Neural crest cell (in vitro differentiated cells): ENCODE measurements around the gene ADK. TPM values are rescaled to one million over a fixed set of nuclear protein-coding genes. Genes with fewer than 3 reads are reported as not detected.
A peak's percentile ranks its signal among the peaks of the same experiment; 100 is the strongest.

Experiments used
- DNase-seq: peaks from one replicate; pipeline ENCODE4 v3.0.0; 2021; ENCODE audit warnings: low read depth, mixed read lengths, low spot score
- H3K27ac Mint-ChIP-seq: one replicate; pipeline ENCODE4 v1.8.0; 2021; ENCODE audit warnings: mild to moderate bottlenecking, mixed read lengths; ENCODE audit not compliant: unreplicated experiment
- H3K27me3 Mint-ChIP-seq: 2 replicates; pipeline ENCODE4 v1.8.0; 2021; ENCODE audit warnings: low read depth, mild to moderate bottlenecking, mixed read lengths
- H3K36me3 Mint-ChIP-seq: 2 replicates; pipeline ENCODE4 v1.8.0; 2021; ENCODE audit warnings: low read depth, mild to moderate bottlenecking, mixed read lengths
- H3K4me1 Mint-ChIP-seq: 2 replicates; pipeline ENCODE4 v1.8.0; 2021; ENCODE audit warnings: mixed read lengths
- H3K4me3 Mint-ChIP-seq: one replicate; pipeline ENCODE4 v1.8.0; 2021; ENCODE audit warnings: mild to moderate bottlenecking, mixed read lengths
- H3K9me3 Mint-ChIP-seq: 2 replicates; pipeline ENCODE4 v1.8.0; 2021; ENCODE audit warnings: mixed read lengths
- total RNA-seq: library from RNA; stranded (reverse); gene quantifications from 2 replicates; pipeline ENCODE4 v1.2.1, GENCODE V29; 2021
- TF ChIP-seq, protein P1 (sequence below): fragments of 200-600 bp; sonication (generic); conservative IDR thresholded peaks from 2 replicates; pipeline ENCODE4 v1.5.0; 2021; ENCODE audit warnings: antibody characterized with exemption, mild to moderate bottlenecking

ADK gene
- total RNA-seq, 1 donor from 2014 or later, result 35.6 TPM

DNA sequence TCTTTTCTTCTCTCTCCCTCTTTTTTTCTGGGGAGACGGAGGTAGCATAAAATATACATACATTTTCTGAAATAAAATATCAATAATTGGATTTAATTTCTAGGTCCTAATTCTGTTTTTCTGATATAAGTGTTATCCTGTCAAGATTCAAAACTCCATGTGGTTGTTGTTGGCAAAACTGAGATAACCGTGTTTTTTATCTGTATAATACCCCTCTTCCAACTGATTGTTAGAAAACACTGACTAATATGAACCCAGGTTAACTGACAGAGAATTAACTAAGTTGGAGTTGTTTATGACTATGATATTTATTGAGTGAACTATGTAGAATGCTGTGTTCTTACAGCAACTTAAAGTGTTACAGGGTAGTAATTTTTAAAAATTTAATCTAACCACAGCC, 438.8 kb downstream of the ADK start:
- H3K9me3 Mint-ChIP-seq, result no peaks in the 10 kb centered on the region

DNA sequence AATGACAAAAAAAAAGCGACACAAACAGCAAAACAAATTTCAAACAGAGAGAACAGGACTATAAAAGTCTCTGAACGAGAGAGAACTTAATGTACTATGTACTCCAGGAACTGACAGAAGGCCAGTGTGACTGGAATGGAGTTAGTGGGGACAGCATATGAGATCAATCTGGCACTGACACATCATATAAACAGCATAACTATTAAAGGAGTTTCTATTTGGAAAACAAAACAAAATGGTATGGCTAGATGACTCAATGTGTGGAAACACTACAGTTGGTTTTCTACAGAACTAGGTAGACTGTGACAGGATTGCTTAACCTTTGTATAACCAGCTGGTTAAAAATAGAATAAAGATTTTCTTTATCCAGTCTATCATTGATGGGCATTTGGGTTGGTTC, 442.4 kb downstream of the ADK start:
- Mint-ChIP-seq H3K36me3 (no peaks in the 10 kb centered on the region), H3K4me1 (peaks cover 25% of the 10 kb centered on the region), H3K27ac (no peak overlapping the region), H3K27me3 (no peaks in the 10 kb centered on the region), H3K4me3 (no peak overlapping the region), H3K9me3 (no peaks in the 10 kb centered on the region)
- DNase-seq, result no peak
- TF ChIP-seq, protein P1, sequence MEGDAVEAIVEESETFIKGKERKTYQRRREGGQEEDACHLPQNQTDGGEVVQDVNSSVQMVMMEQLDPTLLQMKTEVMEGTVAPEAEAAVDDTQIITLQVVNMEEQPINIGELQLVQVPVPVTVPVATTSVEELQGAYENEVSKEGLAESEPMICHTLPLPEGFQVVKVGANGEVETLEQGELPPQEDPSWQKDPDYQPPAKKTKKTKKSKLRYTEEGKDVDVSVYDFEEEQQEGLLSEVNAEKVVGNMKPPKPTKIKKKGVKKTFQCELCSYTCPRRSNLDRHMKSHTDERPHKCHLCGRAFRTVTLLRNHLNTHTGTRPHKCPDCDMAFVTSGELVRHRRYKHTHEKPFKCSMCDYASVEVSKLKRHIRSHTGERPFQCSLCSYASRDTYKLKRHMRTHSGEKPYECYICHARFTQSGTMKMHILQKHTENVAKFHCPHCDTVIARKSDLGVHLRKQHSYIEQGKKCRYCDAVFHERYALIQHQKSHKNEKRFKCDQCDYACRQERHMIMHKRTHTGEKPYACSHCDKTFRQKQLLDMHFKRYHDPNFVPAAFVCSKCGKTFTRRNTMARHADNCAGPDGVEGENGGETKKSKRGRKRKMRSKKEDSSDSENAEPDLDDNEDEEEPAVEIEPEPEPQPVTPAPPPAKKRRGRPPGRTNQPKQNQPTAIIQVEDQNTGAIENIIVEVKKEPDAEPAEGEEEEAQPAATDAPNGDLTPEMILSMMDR, result no peak

More for the DNA sequence above, 438.8 kb downstream of the ADK start:
- peaks cover 54% of the 10 kb centered on the region for H3K4me1 Mint-ChIP-seq
- peak overlapping the region; percentile 2 for H3K4me3 Mint-ChIP-seq
- H3K27ac Mint-ChIP-seq, result peak overlapping the region; percentile 85
- H3K27me3 Mint-ChIP-seq, result no peaks in the 10 kb centered on the region
- no peak for DNase-seq
- no peaks in the 10 kb centered on the region for H3K36me3 Mint-ChIP-seq
- TF ChIP-seq, protein P1, result no peak

DNA sequence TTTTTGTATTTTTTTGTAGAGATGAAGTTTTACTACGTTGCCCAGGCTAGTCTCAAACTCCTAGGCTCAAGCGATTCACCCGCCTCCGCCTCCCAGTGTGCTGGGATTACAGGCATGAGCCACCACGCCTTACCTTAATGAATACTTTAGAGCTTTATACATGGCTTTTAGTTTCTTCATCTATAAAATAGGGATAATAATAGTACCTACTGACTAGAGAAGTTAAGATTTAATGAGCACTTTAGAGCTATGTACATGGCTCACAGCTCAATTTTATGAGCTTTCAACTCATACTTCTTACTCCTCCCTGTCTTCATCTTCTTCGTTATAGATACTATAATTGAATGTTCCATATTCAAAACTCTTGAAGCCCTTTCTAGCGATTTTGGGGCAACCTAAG, 445.7 kb downstream of the ADK start:
- no peaks in the 10 kb centered on the region for H3K27me3 Mint-ChIP-seq
- TF ChIP-seq, protein P1, result no peak
- H3K36me3 Mint-ChIP-seq, result no peaks in the 10 kb centered on the region
- H3K27ac Mint-ChIP-seq, result no peak overlapping the region
- no peaks in the 10 kb centered on the region for H3K4me1 Mint-ChIP-seq
- DNase-seq, result no peak
- no peak overlapping the region for H3K4me3 Mint-ChIP-seq
- no peaks in the 10 kb centered on the region for H3K9me3 Mint-ChIP-seq

DNA sequence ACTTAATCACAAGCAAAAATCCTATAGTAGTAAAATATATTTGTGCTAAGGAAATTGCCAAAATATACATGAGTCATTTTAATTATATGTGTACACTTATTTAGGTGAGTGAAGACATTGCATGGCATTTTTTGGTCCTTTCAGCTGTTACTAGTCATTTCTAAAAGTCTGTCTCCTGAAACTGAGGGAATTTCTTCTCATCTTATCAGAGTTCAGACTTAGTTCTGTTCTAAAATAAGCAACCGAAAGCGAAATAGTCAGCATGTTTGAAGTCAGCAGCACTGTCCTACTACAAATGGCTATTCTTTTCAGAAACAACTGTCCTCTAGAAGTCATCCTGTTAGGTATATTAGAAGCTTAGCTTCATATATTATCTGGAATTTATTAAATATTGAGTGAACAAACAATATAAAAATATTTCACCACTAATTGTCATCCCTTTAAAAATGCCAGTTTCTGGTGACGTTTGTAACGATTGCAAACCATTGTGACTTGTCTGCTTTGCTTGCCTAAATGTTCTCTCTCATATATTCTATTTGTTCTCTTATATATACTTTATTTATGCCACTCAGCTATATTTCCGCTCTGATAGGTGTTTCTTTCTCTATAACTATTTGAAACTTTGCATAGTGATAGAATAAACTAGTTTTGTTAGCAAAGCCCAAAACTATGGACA, 448.0 kb downstream of the ADK start:
- Mint-ChIP-seq H3K4me1 (no peaks in the 10 kb centered on the region), H3K27me3 (no peaks in the 10 kb centered on the region), H3K36me3 (peaks cover 8% of the 10 kb centered on the region), H3K4me3 (no peak overlapping the region), H3K9me3 (peaks cover 6% of the 10 kb centered on the region), H3K27ac (no peak overlapping the region)
- TF ChIP-seq, protein P1, result no peak
- no peak for DNase-seq

DNA sequence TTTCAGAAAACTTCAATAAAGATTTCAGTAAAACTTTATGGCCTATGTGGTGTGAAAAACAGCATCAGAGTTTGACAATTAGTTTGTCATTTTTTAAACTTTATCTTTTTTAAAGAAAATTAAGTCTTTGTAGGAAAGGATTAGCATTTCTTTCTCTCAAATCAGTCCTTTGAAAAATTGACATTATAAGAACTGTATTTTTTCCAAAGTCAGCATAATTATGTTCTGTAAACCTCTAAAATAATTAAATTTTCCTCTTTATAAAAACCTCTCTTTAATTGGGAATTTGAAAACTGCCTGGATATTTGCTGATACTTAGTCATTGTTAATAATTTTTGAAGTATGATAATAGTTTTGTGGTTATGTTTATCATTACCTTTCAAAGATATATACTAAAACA, 448.7 kb downstream of the ADK start:
- Mint-ChIP-seq H3K4me3 (no peak overlapping the region), H3K27me3 (no peaks in the 10 kb centered on the region), H3K9me3 (peaks cover 6% of the 10 kb centered on the region), H3K36me3 (peaks cover 15% of the 10 kb centered on the region), H3K27ac (no peak overlapping the region), H3K4me1 (no peaks in the 10 kb centered on the region)
- TF ChIP-seq, protein P1, result no peak
- DNase-seq, result no peak
